Esophagus muscularis mucosa (tissue), 4 donors: ENCODE data around the gene TNNT3. TPM values are rescaled to one million over a fixed set of nuclear protein-coding genes. Genes with fewer than 3 reads are reported as not detected.

Experiments used
- DNase-seq: peaks from one replicate; pipeline ENCODE4 v3.0.0-alpha.2; 2017; ENCODE audit errors: extremely low spot score
- H3K27ac ChIP-seq, 4 donors: fragments of 200-600 bp; sonication (generic); replicated peaks in 1 of 4; 1 replicate in 3 of 4; 2 replicates in 1 of 4; pipeline ENCODE4 v1.5.1; 2016 to 2019; ENCODE audit warnings: mild to moderate bottlenecking in 1 of 4
- H3K27me3 ChIP-seq, 4 donors: fragments of 200-600 bp; sonication (generic); one replicate each; pipeline versions ENCODE4 v1.5.1 to v1.6.0; 2016 to 2019
- H3K36me3 ChIP-seq, 4 donors: fragments of 200-600 bp; sonication (generic); one replicate each; pipeline ENCODE4 v1.5.1; 2016 to 2019
- H3K4me1 ChIP-seq, 4 donors: fragments of 200-600 bp; sonication (generic); one replicate each; pipeline ENCODE4 v1.5.1; 2016 to 2019
- H3K4me3 ChIP-seq, 4 donors: fragments of 200-600 bp; sonication (generic); 1 replicate in 2 of 4; 2 replicates in 2 of 4; pipeline ENCODE4 v1.5.1; 2016 to 2019; ENCODE audit warnings: mild to moderate bottlenecking in 4 of 4, moderate library complexity in 1 of 4
- H3K9me3 ChIP-seq, 4 donors: fragments of 200-600 bp; sonication (generic); 1 replicate in 3 of 4; 2 replicates in 1 of 4; pipeline ENCODE4 v1.5.1; 2016 to 2019
- EP300 ChIP-seq: sonication (generic); formaldehyde crosslinking; IDR thresholded peaks from one replicate; pipeline ENCODE4 v1.6.1; 2017; ENCODE audit warnings: antibody characterized with exemption
- POLR2A ChIP-seq: fragments of 450-650 bp; IDR thresholded peaks from one replicate; pipeline ENCODE4 v1.6.1; 2017; ENCODE audit warnings: antibody characterized with exemption, moderate library complexity, mild to moderate bottlenecking, low read depth
- POLR2AphosphoS5 ChIP-seq, 2 donors: sonication (generic); formaldehyde crosslinking; IDR thresholded peaks; one replicate each; pipeline ENCODE4 v1.6.1; 2017; ENCODE audit warnings: antibody characterized with exemption in 2 of 2
- WGBS: methylation state at CpG from one replicate; pipeline ENCODE4 v1.1.5; 2018; 5-methylcytosine and 5-hydroxymethylcytosine counted together
- intact Hi-C: fragments of 100-400 bp; cut with DNase I; formaldehyde crosslinking; loops from one replicate; pipeline ENCODE4 v1.15.1; 2023
- total RNA-seq, 4 donors: library from RNA; depleted of rRNA; stranded (reverse); fragments of >200 nt; gene quantifications; one replicate each; pipeline versions ENCODE4 v1.1.0 to v1.2.1, GENCODE V29; 2016
- TF ChIP-seq, protein P1 (sequence below), 3 experiments: fragments of 200-600 bp in 2 of 3; fragments of 450-650 bp in 1 of 3; sonication (generic) in 2 of 3; IDR thresholded peaks; one replicate each; pipeline ENCODE4 v1.5.1; 2017 to 2019; ENCODE audit warnings: antibody characterized with exemption in 3 of 3, mild to moderate bottlenecking in 2 of 3, moderate library complexity in 1 of 3

The TNNT3 gene
- total RNA-seq, 4 donors from 2014 or later = 2.8 to 6.0 (median 3.6) TPM

DNA sequence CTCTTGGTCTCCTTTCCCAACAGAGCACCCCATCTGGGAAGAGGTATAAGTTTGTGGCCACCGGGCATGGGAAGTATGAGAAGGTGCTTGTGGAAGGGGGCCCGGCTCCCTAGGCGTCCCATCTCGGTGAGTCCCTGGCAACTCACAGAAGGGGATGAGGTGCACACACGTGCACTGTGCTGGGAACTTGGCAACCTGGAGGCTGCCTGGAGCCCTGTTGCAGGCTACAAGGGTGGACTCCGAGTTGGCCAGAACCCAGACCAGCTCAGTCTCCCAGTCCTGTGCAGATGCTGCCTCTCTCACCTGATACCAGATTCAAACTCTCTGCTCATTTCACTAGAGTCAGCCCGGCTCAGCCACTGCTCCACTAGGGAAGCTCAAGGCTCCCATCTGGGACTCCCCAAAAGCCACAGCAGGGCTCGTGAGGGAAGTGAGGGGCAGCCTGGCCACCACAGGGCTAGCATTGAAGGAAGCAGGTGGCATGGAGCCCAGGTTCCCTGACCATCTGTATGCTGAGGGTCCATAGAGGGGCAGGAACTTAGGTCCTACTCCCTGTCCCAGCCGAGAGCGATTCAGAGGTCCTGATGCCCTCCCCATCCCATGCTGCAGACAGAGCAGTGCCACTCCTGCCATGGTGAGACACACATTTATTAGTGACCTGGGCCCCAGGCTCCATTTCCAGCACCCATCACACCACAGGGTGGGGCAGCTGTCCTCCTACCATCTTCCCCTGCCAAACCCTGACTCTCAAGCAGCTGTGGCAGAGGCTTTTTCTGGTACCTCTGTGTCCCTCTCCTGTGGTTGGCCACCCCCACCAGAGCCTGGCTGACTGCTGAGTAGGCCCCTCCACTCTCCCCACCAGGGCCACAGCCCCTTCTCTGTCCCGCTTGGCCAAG is 31.8 kb upstream of the TNNT3 start:
- H3K4me1 ChIP-seq = peaks cover 3 to 21% (median 6%) of the 10 kb centered on the region in 4 donors
- peaks cover 0 to 49% (median 15%) of the 10 kb centered on the region in 4 donors for H3K36me3 ChIP-seq
- TF ChIP-seq POLR2AphosphoS5 (IDR thresholded peaks at IDR 0.05) (no peak), POLR2A (no peak), EP300 (no peak)
- TF ChIP-seq, protein P1, sequence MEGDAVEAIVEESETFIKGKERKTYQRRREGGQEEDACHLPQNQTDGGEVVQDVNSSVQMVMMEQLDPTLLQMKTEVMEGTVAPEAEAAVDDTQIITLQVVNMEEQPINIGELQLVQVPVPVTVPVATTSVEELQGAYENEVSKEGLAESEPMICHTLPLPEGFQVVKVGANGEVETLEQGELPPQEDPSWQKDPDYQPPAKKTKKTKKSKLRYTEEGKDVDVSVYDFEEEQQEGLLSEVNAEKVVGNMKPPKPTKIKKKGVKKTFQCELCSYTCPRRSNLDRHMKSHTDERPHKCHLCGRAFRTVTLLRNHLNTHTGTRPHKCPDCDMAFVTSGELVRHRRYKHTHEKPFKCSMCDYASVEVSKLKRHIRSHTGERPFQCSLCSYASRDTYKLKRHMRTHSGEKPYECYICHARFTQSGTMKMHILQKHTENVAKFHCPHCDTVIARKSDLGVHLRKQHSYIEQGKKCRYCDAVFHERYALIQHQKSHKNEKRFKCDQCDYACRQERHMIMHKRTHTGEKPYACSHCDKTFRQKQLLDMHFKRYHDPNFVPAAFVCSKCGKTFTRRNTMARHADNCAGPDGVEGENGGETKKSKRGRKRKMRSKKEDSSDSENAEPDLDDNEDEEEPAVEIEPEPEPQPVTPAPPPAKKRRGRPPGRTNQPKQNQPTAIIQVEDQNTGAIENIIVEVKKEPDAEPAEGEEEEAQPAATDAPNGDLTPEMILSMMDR (IDR thresholded peaks at IDR 0.05) = no peak
- H3K27me3 ChIP-seq = peaks cover 0 to 10% (median 0%) of the 10 kb centered on the region in 4 donors
- intact Hi-C loops = no loop called here
- H3K9me3 ChIP-seq = no peaks in the 10 kb centered on the region
- 93% methylated on average over 5 of the region's 11 CpGs for WGBS
- no peak for DNase-seq
- H3K27ac ChIP-seq = peak overlapping the region in 2 of 4 donors; percentile 15 to 34
- H3K4me3 ChIP-seq = no peak overlapping the region

DNA sequence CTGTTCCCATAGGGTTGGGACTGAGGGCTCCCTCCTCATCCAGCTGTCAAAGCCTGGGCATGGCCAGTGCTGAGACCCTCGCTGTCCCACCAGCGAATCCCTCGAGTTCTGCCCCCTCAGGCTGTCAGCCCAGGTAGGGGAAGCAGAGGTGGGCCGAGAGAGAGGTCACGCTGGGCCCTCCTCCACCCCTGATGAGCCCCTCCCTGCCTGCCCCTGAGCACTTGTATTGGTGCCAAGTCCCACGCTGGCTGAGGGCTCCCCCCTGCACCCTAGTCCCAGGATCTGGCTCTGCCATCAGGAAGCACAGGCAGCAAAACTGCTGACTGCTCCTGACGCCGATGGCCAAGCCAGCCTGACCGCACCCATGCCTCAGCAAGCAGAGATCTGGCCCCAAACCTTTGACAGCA is 31.2 kb upstream of the TNNT3 start:
- Histone ChIP-seq H3K27ac (peak overlapping the region in 2 of 4 donors; percentile 15 to 34), H3K4me1 (peaks cover 0 to 14% (median 2%) of the 10 kb centered on the region in 4 donors), H3K4me3 (no peak overlapping the region), H3K9me3 (no peaks in the 10 kb centered on the region), H3K36me3 (peaks cover 0 to 49% (median 15%) of the 10 kb centered on the region in 4 donors), H3K27me3 (peaks cover 0 to 10% (median 0%) of the 10 kb centered on the region in 4 donors)
- intact Hi-C loops = no loop called here
- TF ChIP-seq, protein P1 (IDR thresholded peaks at IDR 0.05) = no peak
- no peak for TF ChIP-seq POLR2AphosphoS5 (IDR thresholded peaks at IDR 0.05)
- no peak for TF ChIP-seq POLR2A
- TF ChIP-seq EP300 = no peak
- DNase-seq = no peak
- 63% methylated on average over 3 of the region's 9 CpGs for WGBS

DNA sequence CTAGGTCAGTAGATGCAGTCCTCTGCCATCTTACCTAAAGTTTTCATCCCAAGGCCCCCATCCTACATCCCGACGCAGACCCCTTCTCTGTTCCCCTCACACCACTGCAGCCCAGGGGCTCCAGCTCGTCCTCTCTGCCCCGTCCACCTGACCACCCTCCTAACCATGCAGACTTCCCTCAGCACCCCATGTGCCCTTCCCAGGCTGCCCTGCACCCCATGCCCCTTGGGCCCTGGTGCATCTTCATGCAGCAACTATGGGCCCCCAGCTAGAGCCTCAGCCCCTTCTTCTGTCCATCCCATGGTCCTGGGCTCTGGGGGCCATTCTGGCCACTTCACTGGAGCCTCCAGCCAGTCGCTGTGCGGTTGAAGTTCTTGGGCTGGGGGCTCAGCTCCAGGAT is 30.7 kb upstream of the TNNT3 start:
- intact Hi-C loops = no loop called here
- peaks cover 0 to 14% (median 2%) of the 10 kb centered on the region in 4 donors for H3K4me1 ChIP-seq
- no peak overlapping the region for H3K4me3 ChIP-seq
- DNase-seq = no peak
- TF ChIP-seq EP300 (no peak), POLR2A (no peak), POLR2AphosphoS5 (IDR thresholded peaks at IDR 0.05) (no peak)
- TF ChIP-seq, protein P1 (IDR thresholded peaks at IDR 0.05) = no peak
- 76% methylated on average over 4 of the region's 6 CpGs for WGBS
- peaks cover 0 to 10% (median 0%) of the 10 kb centered on the region in 4 donors for H3K27me3 ChIP-seq
- peaks cover 0 to 48% (median 15%) of the 10 kb centered on the region in 4 donors for H3K36me3 ChIP-seq
- H3K9me3 ChIP-seq = no peaks in the 10 kb centered on the region
- H3K27ac ChIP-seq = peak overlapping the region in 1 of 4 donors; percentile 34

DNA sequence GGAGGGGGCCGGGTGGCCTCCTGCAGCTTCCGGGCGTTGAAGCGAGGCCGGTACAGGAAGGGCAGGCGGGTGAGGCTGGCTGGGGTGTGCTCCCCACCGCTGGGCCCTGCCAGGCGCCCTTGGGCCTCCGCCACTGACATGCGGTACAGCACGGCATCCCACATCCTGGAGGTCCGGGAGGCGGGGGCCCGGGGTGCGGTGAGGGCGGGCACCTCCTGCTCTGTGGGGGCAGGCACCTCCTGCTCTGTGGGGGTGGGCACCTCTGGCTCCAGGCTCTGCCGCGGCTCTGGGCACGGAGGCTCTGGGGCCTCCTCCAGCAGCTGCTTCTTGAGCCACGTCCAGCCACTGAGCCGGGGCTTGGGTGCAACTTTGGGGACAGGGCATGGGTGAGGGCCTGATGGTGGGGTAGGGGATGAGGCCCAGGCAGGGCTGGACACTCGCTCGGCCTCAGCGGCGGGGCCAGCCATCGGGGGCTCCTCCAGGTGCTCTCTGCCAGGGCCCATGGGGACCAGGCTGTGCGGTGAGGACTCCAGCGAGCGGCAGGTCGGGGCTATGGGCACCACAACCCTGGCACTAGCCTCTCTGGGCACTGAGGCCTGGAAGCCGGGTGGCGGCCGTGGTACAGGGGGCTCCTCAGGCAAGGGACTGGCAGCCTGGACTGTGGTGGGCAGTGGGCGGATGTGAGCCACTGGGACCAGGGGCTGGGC is 30.1 kb upstream of the TNNT3 start:
- H3K4me1 ChIP-seq = peaks cover 0 to 14% (median 2%) of the 10 kb centered on the region in 4 donors
- intact Hi-C loops = no loop called here
- peaks cover 0 to 10% (median 0%) of the 10 kb centered on the region in 4 donors for H3K27me3 ChIP-seq
- WGBS = 84% methylated on average over 7 of the region's 34 CpGs
- DNase-seq = no peak
- H3K36me3 ChIP-seq = peaks cover 0 to 42% (median 15%) of the 10 kb centered on the region in 4 donors
- no peak overlapping the region for H3K27ac ChIP-seq
- H3K9me3 ChIP-seq = no peaks in the 10 kb centered on the region
- no peak for TF ChIP-seq EP300
- no peak overlapping the region for H3K4me3 ChIP-seq
